Measurements from ENCODE around the gene MTCP1. TPM values are rescaled to one million over a fixed set of nuclear protein-coding genes. Genes with fewer than 3 reads are reported as not detected.

Gene MTCP1
- total and polyA plus RNA-seq, 9 of the 15 experiments (the other 6 are each of a cell fraction or from before 2014, with no cell fraction given) = 12.7 to 28.0 (median 22.9) TPM

DNA sequence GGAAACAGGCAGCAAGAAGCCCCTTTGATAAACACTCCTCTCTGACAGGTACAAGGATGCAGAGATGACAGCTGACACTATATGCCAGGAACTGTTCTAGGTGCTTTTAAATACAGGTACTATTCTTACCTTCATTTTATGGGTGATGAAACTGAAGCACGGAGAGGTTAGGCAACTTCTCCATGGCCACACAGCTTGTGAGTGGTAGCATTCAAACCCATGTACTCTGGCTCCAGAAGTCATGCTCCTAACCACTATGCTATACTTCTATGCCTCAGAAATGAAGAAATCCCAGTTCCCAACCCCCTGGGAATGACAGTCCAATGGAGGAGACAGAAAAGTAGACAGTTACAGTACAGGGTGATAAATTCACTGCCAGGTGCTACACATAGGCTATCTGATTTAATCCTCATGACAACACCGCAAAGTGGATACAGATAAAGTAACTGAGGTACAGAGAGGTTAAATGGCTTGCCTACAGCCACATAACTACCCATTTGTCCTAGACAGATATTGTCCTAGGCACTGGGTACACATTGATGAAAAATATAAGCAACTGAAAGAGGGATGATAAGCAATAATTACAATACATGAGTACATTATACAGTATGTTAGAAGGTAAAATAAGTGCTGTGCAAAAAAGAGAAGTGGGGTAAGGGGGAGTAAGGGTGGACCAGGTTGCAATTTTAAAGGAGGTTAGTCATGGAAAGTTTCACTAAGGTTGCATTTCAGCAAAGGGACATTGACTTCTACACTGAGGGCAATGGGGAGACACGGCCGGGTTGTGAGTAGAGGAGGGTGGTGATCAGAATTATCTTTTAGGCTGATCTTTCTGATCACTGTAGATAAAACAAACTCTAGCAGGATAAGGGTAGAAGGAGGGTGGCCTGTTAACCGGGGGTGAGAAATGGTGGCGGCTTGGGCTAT is 46.8 kb downstream of the MTCP1 start (continued):
- TF ChIP-seq, protein P1, sequence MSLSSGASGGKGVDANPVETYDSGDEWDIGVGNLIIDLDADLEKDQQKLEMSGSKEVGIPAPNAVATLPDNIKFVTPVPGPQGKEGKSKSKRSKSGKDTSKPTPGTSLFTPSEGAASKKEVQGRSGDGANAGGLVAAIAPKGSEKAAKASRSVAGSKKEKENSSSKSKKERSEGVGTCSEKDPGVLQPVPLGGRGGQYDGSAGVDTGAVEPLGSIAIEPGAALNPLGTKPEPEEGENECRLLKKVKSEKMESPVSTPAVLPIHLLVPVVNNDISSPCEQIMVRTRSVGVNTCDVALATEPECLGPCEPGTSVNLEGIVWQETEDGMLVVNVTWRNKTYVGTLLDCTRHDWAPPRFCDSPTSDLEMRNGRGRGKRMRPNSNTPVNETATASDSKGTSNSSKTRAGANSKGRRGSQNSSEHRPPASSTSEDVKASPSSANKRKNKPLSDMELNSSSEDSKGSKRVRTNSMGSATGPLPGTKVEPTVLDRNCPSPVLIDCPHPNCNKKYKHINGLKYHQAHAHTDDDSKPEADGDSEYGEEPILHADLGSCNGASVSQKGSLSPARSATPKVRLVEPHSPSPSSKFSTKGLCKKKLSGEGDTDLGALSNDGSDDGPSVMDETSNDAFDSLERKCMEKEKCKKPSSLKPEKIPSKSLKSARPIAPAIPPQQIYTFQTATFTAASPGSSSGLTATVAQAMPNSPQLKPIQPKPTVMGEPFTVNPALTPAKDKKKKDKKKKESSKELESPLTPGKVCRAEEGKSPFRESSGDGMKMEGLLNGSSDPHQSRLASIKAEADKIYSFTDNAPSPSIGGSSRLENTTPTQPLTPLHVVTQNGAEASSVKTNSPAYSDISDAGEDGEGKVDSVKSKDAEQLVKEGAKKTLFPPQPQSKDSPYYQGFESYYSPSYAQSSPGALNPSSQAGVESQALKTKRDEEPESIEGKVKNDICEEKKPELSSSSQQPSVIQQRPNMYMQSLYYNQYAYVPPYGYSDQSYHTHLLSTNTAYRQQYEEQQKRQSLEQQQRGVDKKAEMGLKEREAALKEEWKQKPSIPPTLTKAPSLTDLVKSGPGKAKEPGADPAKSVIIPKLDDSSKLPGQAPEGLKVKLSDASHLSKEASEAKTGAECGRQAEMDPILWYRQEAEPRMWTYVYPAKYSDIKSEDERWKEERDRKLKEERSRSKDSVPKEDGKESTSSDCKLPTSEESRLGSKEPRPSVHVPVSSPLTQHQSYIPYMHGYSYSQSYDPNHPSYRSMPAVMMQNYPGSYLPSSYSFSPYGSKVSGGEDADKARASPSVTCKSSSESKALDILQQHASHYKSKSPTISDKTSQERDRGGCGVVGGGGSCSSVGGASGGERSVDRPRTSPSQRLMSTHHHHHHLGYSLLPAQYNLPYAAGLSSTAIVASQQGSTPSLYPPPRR (CRISPR knock-in tag; IDR thresholded peaks at IDR 0.05; ENCODE audit: borderline replicate concordance) = no peak
- TF ChIP-seq, protein P2, sequence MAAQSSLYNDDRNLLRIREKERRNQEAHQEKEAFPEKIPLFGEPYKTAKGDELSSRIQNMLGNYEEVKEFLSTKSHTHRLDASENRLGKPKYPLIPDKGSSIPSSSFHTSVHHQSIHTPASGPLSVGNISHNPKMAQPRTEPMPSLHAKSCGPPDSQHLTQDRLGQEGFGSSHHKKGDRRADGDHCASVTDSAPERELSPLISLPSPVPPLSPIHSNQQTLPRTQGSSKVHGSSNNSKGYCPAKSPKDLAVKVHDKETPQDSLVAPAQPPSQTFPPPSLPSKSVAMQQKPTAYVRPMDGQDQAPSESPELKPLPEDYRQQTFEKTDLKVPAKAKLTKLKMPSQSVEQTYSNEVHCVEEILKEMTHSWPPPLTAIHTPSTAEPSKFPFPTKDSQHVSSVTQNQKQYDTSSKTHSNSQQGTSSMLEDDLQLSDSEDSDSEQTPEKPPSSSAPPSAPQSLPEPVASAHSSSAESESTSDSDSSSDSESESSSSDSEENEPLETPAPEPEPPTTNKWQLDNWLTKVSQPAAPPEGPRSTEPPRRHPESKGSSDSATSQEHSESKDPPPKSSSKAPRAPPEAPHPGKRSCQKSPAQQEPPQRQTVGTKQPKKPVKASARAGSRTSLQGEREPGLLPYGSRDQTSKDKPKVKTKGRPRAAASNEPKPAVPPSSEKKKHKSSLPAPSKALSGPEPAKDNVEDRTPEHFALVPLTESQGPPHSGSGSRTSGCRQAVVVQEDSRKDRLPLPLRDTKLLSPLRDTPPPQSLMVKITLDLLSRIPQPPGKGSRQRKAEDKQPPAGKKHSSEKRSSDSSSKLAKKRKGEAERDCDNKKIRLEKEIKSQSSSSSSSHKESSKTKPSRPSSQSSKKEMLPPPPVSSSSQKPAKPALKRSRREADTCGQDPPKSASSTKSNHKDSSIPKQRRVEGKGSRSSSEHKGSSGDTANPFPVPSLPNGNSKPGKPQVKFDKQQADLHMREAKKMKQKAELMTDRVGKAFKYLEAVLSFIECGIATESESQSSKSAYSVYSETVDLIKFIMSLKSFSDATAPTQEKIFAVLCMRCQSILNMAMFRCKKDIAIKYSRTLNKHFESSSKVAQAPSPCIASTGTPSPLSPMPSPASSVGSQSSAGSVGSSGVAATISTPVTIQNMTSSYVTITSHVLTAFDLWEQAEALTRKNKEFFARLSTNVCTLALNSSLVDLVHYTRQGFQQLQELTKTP (IDR thresholded peaks at IDR 0.05; ENCODE audit: low read depth in 1 of 2, partially characterized antibody in 2 of 2) = no peak
- TF ChIP-seq, protein P3, sequence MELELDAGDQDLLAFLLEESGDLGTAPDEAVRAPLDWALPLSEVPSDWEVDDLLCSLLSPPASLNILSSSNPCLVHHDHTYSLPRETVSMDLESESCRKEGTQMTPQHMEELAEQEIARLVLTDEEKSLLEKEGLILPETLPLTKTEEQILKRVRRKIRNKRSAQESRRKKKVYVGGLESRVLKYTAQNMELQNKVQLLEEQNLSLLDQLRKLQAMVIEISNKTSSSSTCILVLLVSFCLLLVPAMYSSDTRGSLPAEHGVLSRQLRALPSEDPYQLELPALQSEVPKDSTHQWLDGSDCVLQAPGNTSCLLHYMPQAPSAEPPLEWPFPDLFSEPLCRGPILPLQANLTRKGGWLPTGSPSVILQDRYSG (tag; conservative IDR thresholded peaks at IDR 0.05; ENCODE audit: low read depth) = no peak
- TF ChIP-seq RBM39 (optimal IDR thresholded peaks at IDR 0.05; ENCODE audit: low read depth, low read length) = no peak
- no peak for TF ChIP-seq OTX1 (CRISPR knock-in tag; IDR thresholded peaks at IDR 0.05)
- TF ChIP-seq ZNF766 (CRISPR knock-in tag; conservative IDR thresholded peaks at IDR 0.05) = no peak
- peak; percentile 54 for TF ChIP-seq DPF2 (IDR thresholded peaks at IDR 0.05)
- TF ChIP-seq ETV6 (IDR thresholded peaks at IDR 0.05; ENCODE audit: borderline replicate concordance in 1 of 2, low read depth in 2 of 2, low read length in 1 of 2) = no peak
- TF ChIP-seq ETV6 (CRISPR knock-in tag; IDR thresholded peaks at IDR 0.05; ENCODE audit: borderline replicate concordance) = no peak
- TF ChIP-seq ETV5 (CRISPR knock-in tag; IDR thresholded peaks at IDR 0.05; ENCODE audit: low read depth) = no peak
- no peak for TF ChIP-seq TBL1XR1 (IDR thresholded peaks at IDR 0.05; ENCODE audit: low read length in 2 of 2)
- no peak for TF ChIP-seq PML (IDR thresholded peaks at IDR 0.05; ENCODE audit: low read length)
- TF ChIP-seq, protein P4, sequence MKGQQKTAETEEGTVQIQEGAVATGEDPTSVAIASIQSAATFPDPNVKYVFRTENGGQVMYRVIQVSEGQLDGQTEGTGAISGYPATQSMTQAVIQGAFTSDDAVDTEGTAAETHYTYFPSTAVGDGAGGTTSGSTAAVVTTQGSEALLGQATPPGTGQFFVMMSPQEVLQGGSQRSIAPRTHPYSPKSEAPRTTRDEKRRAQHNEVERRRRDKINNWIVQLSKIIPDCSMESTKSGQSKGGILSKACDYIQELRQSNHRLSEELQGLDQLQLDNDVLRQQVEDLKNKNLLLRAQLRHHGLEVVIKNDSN (CRISPR knock-in tag; IDR thresholded peaks at IDR 0.05) = no peak
- no peak for TF ChIP-seq ZNF124 (CRISPR knock-in tag; IDR thresholded peaks at IDR 0.05)
- TF ChIP-seq KAT2B (IDR thresholded peaks at IDR 0.05; ENCODE audit: low read depth, low read length) = no peak
